GM12872 (cell line): ENCODE results near the gene METTL24.

Experiments used
- CTCF ChIP-seq: IDR thresholded peaks from 3 replicates; pipeline ENCODE4 v1.5.1; 2011; ENCODE audit warnings: low read depth, mild to moderate bottlenecking, low read length, moderate library complexity; ENCODE audit not compliant: insufficient read depth

The METTL24 gene

GRCh38 chr6:110287462-110288341 is 70.4 kb downstream of the METTL24 start:
- TF ChIP-seq CTCF = no peak

GRCh38 chr6:110285306-110286060 is 72.7 kb downstream of the METTL24 start:
- no peak for TF ChIP-seq CTCF

- TF ChIP-seq CTCF = no peak
These were observed 73.3 kb downstream of the METTL24 start for GRCh38 chr6:110284855-110285254.

GRCh38 chr6:110283657-110284056 is 74.5 kb downstream of the METTL24 start:
- TF ChIP-seq CTCF = no peak

GRCh38 chr6:110282412-110282811 is 75.7 kb downstream of the METTL24 start:
- no peak for TF ChIP-seq CTCF

- TF ChIP-seq CTCF = no peak
These were observed 81.0 kb downstream of the METTL24 start for GRCh38 chr6:110277100-110277665.

- TF ChIP-seq CTCF = no peak
These were observed 86.5 kb downstream of the METTL24 start for GRCh38 chr6:110271732-110272022.
